ENCODE measurements around the gene CRIM1.

Gene CRIM1

GRCh38 chr2:36572719-36573059 is 217.1 kb downstream of the CRIM1 start:
- Histone ChIP-seq H3K23ac (ENCODE audit: low read length in 2 of 2) (no peak overlapping the region), H3K27ac (ENCODE audit: low read length, poor library complexity, severe bottlenecking) (no peak overlapping the region), H3K4me1 (ENCODE audit: control insufficient read depth, insufficient read depth, low read depth, low read length) (no peaks in the 10 kb centered on the region), H2AFZ (ENCODE audit: low read depth, low read length) (no peak overlapping the region), H2BK12ac (ENCODE audit: low read length in 2 of 2) (no peak overlapping the region), H3K14ac (ENCODE audit: low read length in 2 of 2) (no peak overlapping the region), H3K79me1 (replicated peaks; ENCODE audit: low read length, poor library complexity, severe bottlenecking) (peaks cover 19% of the 10 kb centered on the region), H3K36me3 (ENCODE audit: control insufficient read depth in 1 of 2, insufficient read depth in 2 of 2, low read depth in 1 of 2, low read length in 2 of 2) (peaks cover 8 to 59% of the 10 kb centered on the region in 2 experiments), H3K27me3 (ENCODE audit: control insufficient read depth in 1 of 2, insufficient read depth in 1 of 2, low read length in 2 of 2) (no peaks in the 10 kb centered on the region), H2BK5ac (ENCODE audit: low read depth, low read length, poor library complexity, severe bottlenecking) (no peak overlapping the region), H3K4me2 (ENCODE audit: low read length, poor library complexity, severe bottlenecking) (no peak overlapping the region), H2BK120ac (ENCODE audit: low read depth, low read length) (no peak overlapping the region), H3K9me3 (ENCODE audit: control insufficient read depth, low read length) (no peaks in the 10 kb centered on the region), H3K4me3 (ENCODE audit: insufficient read depth in 1 of 2, low read depth in 1 of 2, low read length in 2 of 2) (no peak overlapping the region), H2AK5ac (ENCODE audit: low read length, severe bottlenecking) (no peak overlapping the region), H3K4ac (ENCODE audit: low read depth in 1 of 2, low read length in 2 of 2) (no peak overlapping the region), H4K91ac (ENCODE audit: low read length) (no peak overlapping the region), H2BK15ac (ENCODE audit: low read depth, poor library complexity, severe bottlenecking) (no peak overlapping the region), H3K18ac (ENCODE audit: low read depth in 1 of 2, low read length in 2 of 2) (no peak overlapping the region), H3K9ac (ENCODE audit: low read length) (no peak overlapping the region), H4K8ac (ENCODE audit: low read length) (no peak overlapping the region)
- WGBS, result 40% methylated on average over 1 of the region's 4 CpGs
- peak; percentile 35 for DNase-seq

DNA sequence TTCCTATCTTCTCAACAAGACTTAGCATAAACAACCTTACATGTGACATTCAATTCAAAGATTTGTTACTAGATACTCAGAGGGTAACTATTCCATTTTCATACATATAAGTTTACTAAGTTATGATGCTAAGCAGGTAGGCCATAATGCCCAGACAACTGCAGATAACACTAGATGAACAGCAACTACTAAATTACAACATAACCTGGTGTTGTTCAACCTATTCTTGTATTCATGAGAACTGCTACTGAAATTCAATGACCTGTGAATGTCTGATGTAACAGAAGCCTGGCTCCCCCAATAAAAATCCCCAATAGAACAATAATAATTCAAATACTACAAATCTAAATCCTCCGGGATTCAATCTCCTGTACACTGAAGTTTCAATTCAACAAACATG is 217.6 kb downstream of the CRIM1 start:
- H2BK5ac ChIP-seq (ENCODE audit: low read depth, low read length, poor library complexity, severe bottlenecking), result no peak overlapping the region
- no peak overlapping the region for H2BK120ac ChIP-seq (ENCODE audit: low read depth, low read length)
- no peak overlapping the region for H3K23ac ChIP-seq (ENCODE audit: low read length in 2 of 2)
- no peak overlapping the region for H3K4me3 ChIP-seq (ENCODE audit: insufficient read depth in 1 of 2, low read depth in 1 of 2, low read length in 2 of 2)
- H3K4me2 ChIP-seq (ENCODE audit: low read length, poor library complexity, severe bottlenecking), result no peak overlapping the region
- no peak overlapping the region for H3K9ac ChIP-seq (ENCODE audit: low read length)
- H3K18ac ChIP-seq (ENCODE audit: low read depth in 1 of 2, low read length in 2 of 2), result no peak overlapping the region
- H2BK12ac ChIP-seq (ENCODE audit: low read length in 2 of 2), result no peak overlapping the region
- H2AFZ ChIP-seq (ENCODE audit: low read depth, low read length), result no peak overlapping the region
- no peaks in the 10 kb centered on the region for H3K4me1 ChIP-seq (ENCODE audit: control insufficient read depth, insufficient read depth, low read depth, low read length)
- peaks cover 8 to 63% of the 10 kb centered on the region in 2 experiments for H3K36me3 ChIP-seq (ENCODE audit: control insufficient read depth in 1 of 2, insufficient read depth in 2 of 2, low read depth in 1 of 2, low read length in 2 of 2)
- H3K79me1 ChIP-seq (replicated peaks; ENCODE audit: low read length, poor library complexity, severe bottlenecking), result peaks cover 19% of the 10 kb centered on the region
- H3K9me3 ChIP-seq (ENCODE audit: control insufficient read depth, low read length), result no peaks in the 10 kb centered on the region
- H2AK5ac ChIP-seq (ENCODE audit: low read length, severe bottlenecking), result no peak overlapping the region
- H3K27ac ChIP-seq (ENCODE audit: low read length, poor library complexity, severe bottlenecking), result no peak overlapping the region
- H2BK15ac ChIP-seq (ENCODE audit: low read depth, poor library complexity, severe bottlenecking), result no peak overlapping the region
- no peak for DNase-seq
- H4K91ac ChIP-seq (ENCODE audit: low read length), result no peak overlapping the region
- no peaks in the 10 kb centered on the region for H3K27me3 ChIP-seq (ENCODE audit: control insufficient read depth in 1 of 2, insufficient read depth in 1 of 2, low read length in 2 of 2)
- no peak overlapping the region for H4K8ac ChIP-seq (ENCODE audit: low read length)
- WGBS, result no CpG with 5 or more reads among the region's 1 CpG
- no peak overlapping the region for H3K4ac ChIP-seq (ENCODE audit: low read depth in 1 of 2, low read length in 2 of 2)
- H3K14ac ChIP-seq (ENCODE audit: low read length in 2 of 2), result no peak overlapping the region

DNA sequence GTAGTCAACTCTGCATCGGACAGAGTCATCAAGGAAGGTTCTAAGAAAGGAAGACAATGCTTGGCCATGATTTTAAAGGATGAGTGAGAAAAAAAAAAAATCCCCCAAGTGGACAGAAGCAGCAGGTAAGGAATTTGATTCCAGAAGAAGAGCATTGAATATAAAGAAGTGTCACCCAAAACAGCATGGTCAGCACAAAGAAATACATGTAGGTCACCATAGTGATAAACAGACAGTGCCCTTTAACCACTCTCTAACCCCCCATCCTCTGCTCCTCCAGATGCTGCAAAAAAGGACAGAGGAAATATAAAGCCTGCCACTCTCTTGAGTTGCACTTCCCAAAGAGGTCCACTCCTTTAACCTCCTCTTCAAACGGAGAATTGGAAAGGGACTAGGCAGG is 219.0 kb downstream of the CRIM1 start:
- Histone ChIP-seq H4K91ac (ENCODE audit: low read length) (no peak overlapping the region), H2BK5ac (ENCODE audit: low read depth, low read length, poor library complexity, severe bottlenecking) (no peak overlapping the region), H3K79me1 (replicated peaks; ENCODE audit: low read length, poor library complexity, severe bottlenecking) (peaks cover 23% of the 10 kb centered on the region), H3K27me3 (ENCODE audit: control insufficient read depth in 1 of 2, insufficient read depth in 1 of 2, low read length in 2 of 2) (no peaks in the 10 kb centered on the region), H3K9ac (ENCODE audit: low read length) (no peak overlapping the region), H2BK12ac (ENCODE audit: low read length in 2 of 2) (no peak overlapping the region), H4K8ac (ENCODE audit: low read length) (no peak overlapping the region), H2BK120ac (ENCODE audit: low read depth, low read length) (no peak overlapping the region), H3K36me3 (ENCODE audit: control insufficient read depth in 1 of 2, insufficient read depth in 2 of 2, low read depth in 1 of 2, low read length in 2 of 2) (peaks cover 11 to 77% of the 10 kb centered on the region in 2 experiments), H3K9me3 (ENCODE audit: control insufficient read depth, low read length) (no peaks in the 10 kb centered on the region), H2AFZ (ENCODE audit: low read depth, low read length) (no peak overlapping the region), H3K4me1 (ENCODE audit: control insufficient read depth, insufficient read depth, low read depth, low read length) (peaks cover 3% of the 10 kb centered on the region), H3K27ac (ENCODE audit: low read length, poor library complexity, severe bottlenecking) (no peak overlapping the region), H2BK15ac (ENCODE audit: low read depth, poor library complexity, severe bottlenecking) (no peak overlapping the region), H3K4ac (ENCODE audit: low read depth in 1 of 2, low read length in 2 of 2) (no peak overlapping the region), H2AK5ac (ENCODE audit: low read length, severe bottlenecking) (no peak overlapping the region), H3K18ac (ENCODE audit: low read depth in 1 of 2, low read length in 2 of 2) (no peak overlapping the region), H3K23ac (ENCODE audit: low read length in 2 of 2) (peak overlapping the region in 1 of 2 experiments; percentile 69), H3K4me3 (ENCODE audit: insufficient read depth in 1 of 2, low read depth in 1 of 2, low read length in 2 of 2) (no peak overlapping the region), H3K14ac (ENCODE audit: low read length in 2 of 2) (no peak overlapping the region), H3K4me2 (ENCODE audit: low read length, poor library complexity, severe bottlenecking) (no peak overlapping the region)
- no peak for DNase-seq
- 88% methylated on average over 2 of the region's 2 CpGs for WGBS

DNA sequence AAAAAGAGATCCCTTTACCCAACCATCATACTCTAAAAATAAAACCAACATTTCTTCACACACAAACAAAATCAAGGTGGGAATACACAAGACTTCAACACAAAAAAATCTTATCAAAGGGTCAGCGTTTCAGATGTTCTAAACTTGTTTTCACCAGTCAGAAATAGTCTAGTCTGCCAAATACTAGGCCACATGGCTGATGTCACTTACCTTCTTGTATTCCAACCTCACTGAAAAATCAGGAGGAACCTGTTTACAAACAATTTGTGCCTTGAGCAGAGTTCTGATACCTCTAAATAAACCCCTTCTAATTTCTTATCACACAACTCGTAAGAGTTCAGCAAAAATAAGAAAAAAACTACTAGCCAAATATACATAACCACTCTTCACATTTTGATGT is 222.3 kb downstream of the CRIM1 start:
- Histone ChIP-seq H3K23ac (ENCODE audit: low read length in 2 of 2) (no peak overlapping the region), H3K4me1 (ENCODE audit: control insufficient read depth, insufficient read depth, low read depth, low read length) (peaks cover 3% of the 10 kb centered on the region), H3K9ac (ENCODE audit: low read length) (no peak overlapping the region), H2BK120ac (ENCODE audit: low read depth, low read length) (no peak overlapping the region), H4K91ac (ENCODE audit: low read length) (no peak overlapping the region), H3K18ac (ENCODE audit: low read depth in 1 of 2, low read length in 2 of 2) (no peak overlapping the region), H2BK15ac (ENCODE audit: low read depth, poor library complexity, severe bottlenecking) (no peak overlapping the region), H2BK5ac (ENCODE audit: low read depth, low read length, poor library complexity, severe bottlenecking) (no peak overlapping the region), H4K8ac (ENCODE audit: low read length) (no peak overlapping the region), H3K27me3 (ENCODE audit: control insufficient read depth in 1 of 2, insufficient read depth in 1 of 2, low read length in 2 of 2) (no peaks in the 10 kb centered on the region), H2AFZ (ENCODE audit: low read depth, low read length) (no peak overlapping the region), H2AK5ac (ENCODE audit: low read length, severe bottlenecking) (no peak overlapping the region), H3K9me3 (ENCODE audit: control insufficient read depth, low read length) (no peaks in the 10 kb centered on the region), H2BK12ac (ENCODE audit: low read length in 2 of 2) (no peak overlapping the region), H3K4ac (ENCODE audit: low read depth in 1 of 2, low read length in 2 of 2) (no peak overlapping the region), H3K14ac (ENCODE audit: low read length in 2 of 2) (no peak overlapping the region), H3K79me1 (replicated peaks; ENCODE audit: low read length, poor library complexity, severe bottlenecking) (peaks cover 26% of the 10 kb centered on the region), H3K36me3 (ENCODE audit: control insufficient read depth in 1 of 2, insufficient read depth in 2 of 2, low read depth in 1 of 2, low read length in 2 of 2) (peaks cover 11 to 92% of the 10 kb centered on the region in 2 experiments), H3K27ac (ENCODE audit: low read length, poor library complexity, severe bottlenecking) (no peak overlapping the region), H3K4me3 (ENCODE audit: insufficient read depth in 1 of 2, low read depth in 1 of 2, low read length in 2 of 2) (no peak overlapping the region), H3K4me2 (ENCODE audit: low read length, poor library complexity, severe bottlenecking) (no peak overlapping the region)
- DNase-seq, result no peak
- WGBS, result 94% methylated on average over 2 of the region's 2 CpGs

Data from mesenchymal stem cell (in vitro differentiated cells and primary cell).